ENCODE data around the gene DPYSL3.
"Not testable (repeated sequence)": the region's sequence is repeated elsewhere in the genome, so short reads cannot be mapped to it uniquely, and the experiment has no call there.

Gene DPYSL3

DNA sequence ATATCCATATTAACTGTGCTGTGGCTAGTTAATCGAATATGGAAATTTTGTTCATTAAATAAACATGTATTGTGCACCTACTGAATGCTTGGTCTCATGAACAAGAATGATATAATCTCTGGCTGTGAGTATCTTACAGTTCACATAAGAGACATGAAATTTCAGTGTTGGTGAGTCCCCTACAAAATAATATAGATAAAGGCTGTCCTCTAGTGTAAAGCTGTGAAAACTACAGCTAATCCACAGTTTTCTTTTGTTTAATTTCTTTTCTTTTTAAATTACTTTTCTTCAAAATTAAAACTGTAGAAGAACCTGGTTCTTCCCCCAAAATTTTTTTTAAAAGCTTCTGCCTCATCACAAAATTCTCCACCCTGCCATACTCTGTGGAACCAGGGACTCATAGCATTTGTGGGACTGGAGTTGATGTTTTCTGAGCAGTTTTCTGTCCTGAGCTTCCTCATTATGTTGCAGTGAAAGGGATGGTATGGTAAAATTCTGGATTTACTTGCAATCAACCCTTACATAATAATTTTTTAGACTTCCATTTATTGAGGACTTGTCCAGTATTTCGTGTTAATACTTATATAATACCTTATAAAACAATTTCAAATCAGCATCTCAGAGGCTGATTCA is 140.0 kb downstream of the DPYSL3 start:
- DNase-seq (ENCODE audit: low read depth) = no peak

DNA sequence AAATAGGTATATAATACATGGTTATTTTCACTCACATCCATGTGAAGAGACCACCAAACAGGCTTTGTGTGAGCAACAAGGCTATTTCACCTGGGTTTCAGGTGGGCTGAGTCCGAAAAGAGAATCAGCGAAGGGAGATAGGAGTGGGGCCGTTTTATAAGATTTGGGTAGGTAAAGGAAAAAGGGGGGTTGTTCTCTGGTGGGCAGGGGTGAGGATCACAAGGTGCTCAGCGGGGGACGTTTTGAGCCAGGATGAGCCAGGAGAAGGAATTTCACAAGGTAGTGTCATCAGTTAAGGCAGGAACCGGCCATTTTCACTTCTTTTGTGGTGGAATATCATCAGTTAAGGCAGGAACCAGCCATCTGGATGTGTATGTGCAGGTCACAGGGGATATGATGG is 142.5 kb downstream of the DPYSL3 start:
- DNase-seq (ENCODE audit: low read depth) = not testable (repeated sequence)

DNA sequence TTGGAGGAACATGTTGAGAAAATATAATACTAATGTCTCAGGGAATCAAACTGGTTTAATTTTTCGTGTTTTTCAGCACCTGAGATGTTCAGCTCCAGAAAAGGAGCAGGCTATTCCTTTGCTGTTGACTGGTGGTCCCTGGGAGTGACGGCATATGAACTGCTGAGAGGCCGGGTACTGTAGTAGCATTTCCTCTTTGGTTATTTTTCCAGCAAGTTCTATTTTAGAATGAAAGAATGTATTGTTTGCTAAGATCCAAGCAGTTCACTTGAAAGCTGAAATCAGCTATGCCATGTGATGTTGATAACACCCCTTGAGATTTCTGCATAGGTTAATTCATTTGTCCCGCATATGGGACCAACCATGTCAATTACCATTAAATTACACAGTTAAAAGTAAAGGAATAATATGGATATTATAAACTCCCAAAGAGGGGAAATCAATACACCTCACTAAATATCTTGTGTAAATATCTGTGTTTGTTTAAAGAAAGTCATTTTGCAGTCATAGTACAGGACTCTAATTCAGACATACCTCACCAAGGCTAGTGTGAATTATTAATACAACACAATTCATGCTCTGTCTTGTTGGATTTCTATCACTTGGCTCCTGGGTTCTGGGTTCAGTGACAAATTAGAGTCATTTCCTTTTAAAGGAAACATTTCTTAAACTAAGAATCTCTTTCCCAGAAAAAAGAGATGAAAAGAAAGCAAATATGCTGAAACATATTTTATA is 148.3 kb downstream of the DPYSL3 start:
- no peak for DNase-seq (ENCODE audit: low read depth)

DNA sequence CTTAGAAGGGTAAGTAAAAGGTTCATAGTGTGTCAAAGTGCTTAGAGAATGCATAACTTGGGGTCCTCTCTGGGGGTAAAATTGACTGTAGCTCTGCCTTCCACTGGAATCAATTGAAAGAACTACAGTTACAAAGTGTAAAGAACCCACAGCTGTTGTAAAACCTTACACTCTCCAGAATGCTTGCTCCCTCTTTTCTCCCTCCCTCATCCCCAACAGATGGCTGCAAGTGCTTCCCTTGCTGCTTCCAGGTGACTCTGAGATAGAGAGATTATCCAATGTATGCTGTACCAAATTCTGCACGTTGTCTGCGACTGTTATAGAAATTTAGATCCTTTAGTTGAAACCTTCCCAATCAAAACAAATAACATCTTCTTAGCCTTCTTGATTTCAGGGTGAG is 149.1 kb downstream of the DPYSL3 start:
- no peak for DNase-seq (ENCODE audit: low read depth)

DNA sequence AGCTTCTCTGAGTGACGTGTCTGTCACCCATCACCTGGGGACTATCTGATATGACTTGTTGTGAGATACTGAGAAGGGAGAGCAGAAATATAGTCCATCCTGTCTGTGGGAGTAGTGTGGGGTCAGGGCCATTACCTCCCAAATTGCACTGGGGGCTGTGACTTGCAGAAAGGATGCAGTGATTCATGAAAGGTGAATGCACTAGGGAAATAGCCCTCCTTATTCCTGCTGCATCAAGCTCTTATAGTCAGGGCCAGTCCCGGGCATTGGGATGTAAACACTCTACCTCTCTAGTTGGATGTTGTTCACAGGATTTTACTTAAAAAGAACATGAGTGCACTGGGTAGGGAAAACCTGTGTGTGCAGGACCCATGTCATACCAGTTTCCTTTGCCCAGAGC is 150.3 kb downstream of the DPYSL3 start:
- DNase-seq (ENCODE audit: low read depth) = no peak

DNA sequence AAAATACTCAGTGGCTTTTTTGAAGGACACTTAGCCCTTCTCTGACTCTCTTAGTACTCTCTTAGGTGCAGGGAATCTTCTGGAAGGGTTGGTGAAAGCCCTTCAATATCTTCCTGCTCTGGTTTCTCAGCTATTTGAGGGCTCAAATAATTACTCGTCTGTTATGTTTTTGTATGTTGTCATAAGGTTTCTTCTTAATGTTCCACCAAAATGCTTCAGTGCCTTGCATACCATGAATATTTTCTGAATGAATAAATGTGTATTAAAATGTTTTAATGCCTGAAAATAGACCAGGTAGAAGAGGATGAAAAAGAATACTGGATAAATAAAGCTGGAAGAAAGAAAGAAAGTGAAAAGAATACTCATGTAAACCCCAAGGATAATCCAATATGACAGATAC is 150.8 kb downstream of the DPYSL3 start:
- DNase-seq (ENCODE audit: low read depth) = no peak

DNA sequence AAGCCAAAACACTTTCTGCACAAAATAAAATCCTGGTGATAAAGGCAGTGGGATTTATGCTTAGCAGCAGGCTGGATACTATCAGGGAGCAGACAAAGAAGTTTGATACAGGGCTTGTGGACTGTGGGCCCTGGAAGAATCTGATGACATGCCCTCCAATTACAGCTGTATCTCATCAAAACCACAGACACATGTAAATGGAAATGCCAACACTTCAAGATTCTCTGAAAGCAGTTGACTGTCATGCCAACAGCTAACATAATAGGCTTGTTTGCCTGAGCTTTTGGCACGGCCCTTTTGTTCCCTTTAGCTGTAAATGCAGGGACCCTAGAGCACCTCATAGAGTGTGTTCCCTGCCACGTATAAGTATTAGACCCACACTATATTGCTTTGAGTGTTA is 160.6 kb downstream of the DPYSL3 start:
- DNase-seq (ENCODE audit: low read depth) = no peak

DNA sequence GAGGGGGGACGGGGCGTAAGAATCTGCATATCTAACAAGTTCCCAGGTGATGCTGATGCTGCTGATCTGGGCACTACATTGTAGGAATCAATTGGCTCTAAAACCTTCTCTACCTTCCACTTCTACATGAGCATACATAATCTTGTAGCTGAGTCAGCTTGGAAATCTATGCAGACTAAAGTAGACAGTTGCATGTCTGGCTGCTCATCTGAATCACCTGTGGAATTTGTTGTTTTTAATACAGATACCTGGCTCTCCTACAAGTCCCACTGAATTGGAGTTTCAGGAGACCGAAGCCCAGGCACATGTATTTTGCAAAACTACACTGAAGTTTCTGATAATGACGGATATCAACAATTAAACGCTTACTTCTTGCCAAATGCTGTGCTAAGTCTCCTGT is 161.4 kb downstream of the DPYSL3 start:
- DNase-seq (ENCODE audit: low read depth) = no peak

DNA sequence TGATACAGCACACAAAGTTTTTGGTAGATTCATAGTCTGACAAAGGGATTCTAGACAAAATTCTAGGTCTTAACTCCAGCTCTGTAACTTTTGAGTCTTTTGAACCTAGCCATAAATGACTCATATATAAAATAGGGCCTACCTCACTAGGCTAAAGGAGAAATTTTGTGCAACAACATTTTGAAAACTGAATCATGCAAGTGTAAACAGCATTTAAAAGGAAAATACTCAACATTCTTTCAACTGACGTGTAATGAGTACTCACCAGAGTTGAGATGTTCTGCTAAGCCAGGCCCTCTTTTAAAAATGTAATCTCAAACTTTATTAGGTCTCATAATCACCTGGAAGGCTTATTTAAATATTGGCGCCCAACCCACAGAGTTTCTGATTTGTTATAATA is 161.8 kb downstream of the DPYSL3 start:
- no peak for DNase-seq (ENCODE audit: low read depth)

DNA sequence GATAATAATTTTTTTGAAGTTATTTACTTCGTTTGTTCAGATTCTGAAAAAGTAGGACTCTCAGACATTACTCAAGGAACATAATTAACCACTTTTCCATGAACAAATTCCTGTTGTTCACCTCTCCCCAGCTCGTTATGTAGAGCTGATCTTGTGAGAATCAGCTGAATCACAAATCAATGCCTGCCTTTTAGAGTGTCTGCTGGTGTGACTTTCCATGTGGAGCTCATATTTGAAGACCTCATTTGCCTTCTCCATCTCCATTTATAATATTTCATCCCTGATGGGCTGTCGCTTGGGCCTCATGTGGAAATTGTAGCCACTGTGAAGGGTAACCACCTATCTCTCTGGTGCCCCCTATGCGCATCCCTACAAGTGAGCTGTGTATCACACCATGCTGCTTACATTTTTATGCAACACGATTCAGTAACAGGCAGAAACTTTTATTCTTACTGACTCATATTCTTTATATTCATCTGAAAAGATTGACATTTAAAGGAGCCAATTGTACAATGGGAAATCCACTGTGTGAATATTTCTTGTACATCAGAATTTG is 163.8 kb downstream of the DPYSL3 start:
- no peak for DNase-seq (ENCODE audit: low read depth)

DNA sequence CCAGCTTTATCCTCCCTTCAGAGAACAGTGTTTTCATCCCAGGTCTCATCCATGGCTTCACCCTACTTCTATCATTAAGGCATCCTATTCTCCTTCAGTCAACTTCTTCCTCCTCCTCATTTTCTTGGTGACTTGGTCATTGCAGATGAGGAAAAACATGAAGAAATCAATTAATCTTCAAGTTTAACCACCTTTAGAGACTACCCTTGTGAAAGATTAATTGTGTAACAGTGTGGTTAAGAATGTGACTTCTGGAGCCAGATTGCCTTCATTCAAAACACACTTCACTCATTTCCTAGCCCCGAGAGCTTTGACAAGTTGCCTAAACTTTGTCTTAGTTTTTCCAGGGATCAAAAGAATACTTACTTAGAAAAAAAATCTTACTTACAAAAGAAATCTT is 165.0 kb downstream of the DPYSL3 start:
- DNase-seq (ENCODE audit: low read depth) = no peak

DNA sequence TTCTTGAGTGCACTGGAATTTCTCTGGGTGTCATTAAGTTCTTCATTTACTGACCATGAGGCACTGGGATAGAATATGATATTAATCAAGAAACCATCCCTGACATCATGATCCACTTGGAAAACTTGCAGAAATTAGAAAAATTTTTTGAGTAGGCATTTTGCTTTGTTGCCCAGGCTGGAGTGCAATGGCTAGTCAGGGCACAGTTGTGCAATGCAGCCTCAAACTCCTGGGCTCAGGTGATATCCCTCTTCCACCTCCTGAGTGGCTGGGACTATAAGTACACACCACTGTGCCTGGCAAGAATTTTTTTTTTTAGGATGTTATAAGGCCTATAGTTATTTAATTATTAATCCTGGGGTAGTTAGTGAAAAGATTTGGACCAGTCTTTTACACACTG is 168.5 kb downstream of the DPYSL3 start:
- no peak for DNase-seq (ENCODE audit: low read depth)

DNA sequence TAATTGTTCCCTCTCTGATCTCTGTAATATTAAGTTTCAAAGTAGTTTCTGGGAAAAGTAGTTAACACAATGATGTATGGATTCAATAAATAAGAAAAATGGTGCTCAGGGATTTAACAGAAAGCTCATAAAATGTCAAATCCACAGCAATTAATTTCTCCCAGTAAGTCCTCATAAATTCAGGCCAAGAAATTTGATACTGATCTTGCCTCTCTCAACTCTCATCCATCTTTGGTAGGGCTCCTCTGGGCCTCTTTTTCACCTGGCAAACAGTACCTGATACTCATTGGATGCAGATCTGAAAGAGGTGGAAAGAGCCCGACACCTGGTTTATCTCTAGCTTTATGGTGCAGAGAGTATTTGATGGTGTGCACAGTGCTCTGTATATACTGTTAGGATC is 168.9 kb downstream of the DPYSL3 start:
- DNase-seq (ENCODE audit: low read depth) = no peak
